Keratinocyte (primary cell): ENCODE data around the gene SPECC1L.

ENCODE experiments used
- EZH2 ChIP-seq: IDR thresholded peaks from one replicate; pipeline ENCODE4 v1.6.1; 2012; ENCODE audit warnings: inconsistent platforms, mild to moderate bottlenecking, low read length, moderate library complexity
- TF ChIP-seq, protein P1 (sequence below), 3 experiments: IDR thresholded peaks in 1 of 3; conservative IDR thresholded peaks in 1 of 3; optimal IDR thresholded peaks in 1 of 3; 2 replicates in 2 of 3; 3 replicates in 1 of 3; pipeline versions ENCODE3 to v1.5.1; 2011; ENCODE audit warnings: low read length in 3 of 3, mild to moderate bottlenecking in 3 of 3, moderate library complexity in 2 of 3, control low read depth in 1 of 3, inconsistent platforms in 1 of 3; ENCODE audit not compliant: insufficient read depth in 2 of 3; ENCODE audit errors: extremely low read depth in 1 of 3

DNA sequence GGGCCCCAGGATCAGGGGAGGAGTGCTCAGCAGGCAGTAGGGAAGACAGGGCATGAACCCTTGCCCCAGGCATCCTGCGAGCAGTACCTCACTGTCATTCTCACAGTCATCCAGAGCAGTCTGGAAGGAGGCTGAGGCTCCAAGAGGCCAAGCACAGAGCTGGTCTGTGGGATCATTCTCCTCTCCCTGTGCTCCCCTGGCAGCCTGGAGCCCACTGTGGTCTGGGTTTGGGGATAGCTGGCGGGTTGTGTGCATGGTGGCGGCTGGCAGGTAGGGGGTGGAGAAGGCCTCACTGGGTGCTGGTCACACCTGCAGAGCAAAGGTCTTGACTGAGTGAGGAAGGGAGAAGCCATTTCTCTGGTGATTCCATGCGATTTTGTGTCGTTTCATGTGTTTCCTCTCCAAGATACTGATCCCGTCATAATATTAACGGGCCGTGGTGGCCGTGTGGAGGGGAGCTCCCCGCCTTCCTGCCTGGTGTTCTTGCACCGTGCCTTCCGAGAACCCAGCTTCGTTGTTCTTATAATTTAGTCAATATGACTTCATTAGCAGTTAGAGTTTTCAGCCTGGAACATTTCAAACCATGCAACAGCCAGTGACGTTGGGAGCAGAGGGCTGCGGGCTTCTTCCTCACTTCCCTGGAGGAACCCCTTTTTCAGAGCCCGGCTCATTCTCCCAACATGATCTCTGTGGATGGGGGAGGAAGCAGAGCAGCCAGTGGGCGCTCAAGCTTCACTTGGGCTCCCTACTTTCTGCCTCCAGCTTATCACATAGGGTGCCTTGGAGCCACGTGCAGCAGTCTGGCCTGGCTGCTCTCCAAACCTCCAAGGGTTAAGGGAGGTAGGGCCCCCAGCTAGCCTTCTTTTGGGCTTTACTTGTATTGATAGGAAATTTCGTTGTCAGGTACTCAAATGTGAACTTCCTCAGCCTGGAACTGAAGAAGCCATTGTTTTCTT, 136.0 kb downstream of the SPECC1L start:
- TF ChIP-seq, protein P1, sequence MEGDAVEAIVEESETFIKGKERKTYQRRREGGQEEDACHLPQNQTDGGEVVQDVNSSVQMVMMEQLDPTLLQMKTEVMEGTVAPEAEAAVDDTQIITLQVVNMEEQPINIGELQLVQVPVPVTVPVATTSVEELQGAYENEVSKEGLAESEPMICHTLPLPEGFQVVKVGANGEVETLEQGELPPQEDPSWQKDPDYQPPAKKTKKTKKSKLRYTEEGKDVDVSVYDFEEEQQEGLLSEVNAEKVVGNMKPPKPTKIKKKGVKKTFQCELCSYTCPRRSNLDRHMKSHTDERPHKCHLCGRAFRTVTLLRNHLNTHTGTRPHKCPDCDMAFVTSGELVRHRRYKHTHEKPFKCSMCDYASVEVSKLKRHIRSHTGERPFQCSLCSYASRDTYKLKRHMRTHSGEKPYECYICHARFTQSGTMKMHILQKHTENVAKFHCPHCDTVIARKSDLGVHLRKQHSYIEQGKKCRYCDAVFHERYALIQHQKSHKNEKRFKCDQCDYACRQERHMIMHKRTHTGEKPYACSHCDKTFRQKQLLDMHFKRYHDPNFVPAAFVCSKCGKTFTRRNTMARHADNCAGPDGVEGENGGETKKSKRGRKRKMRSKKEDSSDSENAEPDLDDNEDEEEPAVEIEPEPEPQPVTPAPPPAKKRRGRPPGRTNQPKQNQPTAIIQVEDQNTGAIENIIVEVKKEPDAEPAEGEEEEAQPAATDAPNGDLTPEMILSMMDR (optimal IDR thresholded peaks at IDR 0.05 in 1 of 3, IDR thresholded peaks at IDR 0.05 in 1 of 3, conservative IDR thresholded peaks at IDR 0.05 in 1 of 3; ENCODE audit: extremely low read depth in 1 of 3, insufficient read depth in 2 of 3, low read length in 3 of 3), result no peak
- TF ChIP-seq EZH2, result no peak
